Heart right ventricle (tissue), 16 donors: ENCODE measurements around the gene GPR68. TPM values are rescaled to one million over a fixed set of nuclear protein-coding genes. Genes with fewer than 3 reads are reported as not detected.

Experiments used
- ATAC-seq, 8 donors: fragments of 200-7000 bp; cut with Tn5 transposase; one replicate each; pipeline ENCODE4 v1.9.1; 2020; ENCODE audit warnings: mild to moderate bottlenecking in 8 of 8, moderate library complexity in 8 of 8, moderate number of reproducible peaks in 1 of 8
- DNase-seq, 2 donors: peaks; one replicate each; pipeline ENCODE4 v3.0.0-alpha.2; 2020
- H3K27ac ChIP-seq, 10 donors: fragments of 200-600 bp; sonication (generic) in 2 of 10; one replicate each; pipeline versions ENCODE4 v1.5.0 to v1.8.0; 2020 to 2022; ENCODE audit warnings: mild to moderate bottlenecking in 3 of 10
- H3K27me3 ChIP-seq, 7 donors: fragments of 200-600 bp; one replicate each; pipeline ENCODE4 v1.8.0; 2021 to 2022; ENCODE audit warnings: mild to moderate bottlenecking in 2 of 7
- H3K36me3 ChIP-seq, 9 donors: fragments of 200-600 bp; sonication (generic) in 1 of 9; one replicate each; pipeline versions ENCODE4 v1.5.0 to v1.8.0; 2020 to 2022; ENCODE audit warnings: mild to moderate bottlenecking in 2 of 9
- H3K4me1 ChIP-seq, 9 donors: fragments of 200-600 bp; sonication (generic) in 1 of 9; one replicate each; pipeline versions ENCODE4 v1.5.0 to v1.8.0; 2020 to 2022; ENCODE audit warnings: mild to moderate bottlenecking in 4 of 9
- H3K4me3 ChIP-seq, 10 donors: fragments of 200-600 bp; sonication (generic) in 2 of 10; one replicate each; pipeline versions ENCODE4 v1.5.0 to v1.8.0; 2020 to 2022; ENCODE audit warnings: mild to moderate bottlenecking in 7 of 10, moderate library complexity in 2 of 10
- H3K9me3 ChIP-seq, 11 donors: fragments of 200-600 bp in 10 of 11; sonication (generic) in 2 of 11; one replicate each; pipeline versions ENCODE4 v1.5.0 to v1.8.0; 2013 to 2022; ENCODE audit warnings: mild to moderate bottlenecking in 2 of 11, control low read depth in 1 of 11, moderate library complexity in 1 of 11
- WGBS, 2 donors: extraction: QIAGEN DNeasy Blood & Tissue Kit; methylation state at CpG; one replicate each; pipeline ENCODE4 v1.1.7; 2013; ENCODE audit warnings: inconsistent platforms in 1 of 2; 5-methylcytosine and 5-hydroxymethylcytosine counted together
- intact Hi-C, 10 donors: fragments of 100-400 bp; cut with DNase I; formaldehyde crosslinking; loops; one replicate each; pipeline versions ENCODE4 v1.11.1 to v1.14.2; 2022
- polyA plus RNA-seq, 2 donors: library from polyadenylated mRNA; stranded (reverse); fragments of 200-250 nt; gene quantifications; one replicate each; pipeline ENCODE4 v1.2.3, GENCODE V29; 2013
- total RNA-seq, 10 donors: library from RNA; stranded (reverse); fragmentation: NEBNext Ultra II Directional in 3 of 10; extraction: Animal tissue kit (Norgen Biotek cat#: 25700) in 3 of 10; gene quantifications; one replicate each; pipeline versions ENCODE4 v1.2.1 to v1.2.4, GENCODE V29; 2021 to 2023
- TF ChIP-seq, protein P1 (sequence below), 9 donors: fragments of 200-600 bp; sonication (generic) in 2 of 9; IDR thresholded peaks; one replicate each; pipeline versions ENCODE4 v1.5.0 to v1.8.0; 2021 to 2022; ENCODE audit warnings: antibody characterized with exemption in 9 of 9, mild to moderate bottlenecking in 5 of 9, moderate library complexity in 1 of 9
- donor health status: Arrhythmogenic right ventricular cardiomyopathy.
- donor health status: ischemic (EF 13 %, LVEDD 7.1; RV severe dilation, severe dysfunction).
- donor health status: healthy with polysubstance abuse.
- donor health status: DM: no; HTN: yes; CAD: no.
- donor health status: DM: no; HTN: no; CAD: no.
- donor health status: ischemic (EF 25% LVEDD 6.9; RV normal size, moderate dysfunction).
- donor health status: ischemic (EF 25% LVEDD 5.7; RV mildly dilated, moderate dysfunction).
- donor health status: healthy.
- donor health status: DM: yes; HTN: yes; CAD: no.
- donor health status: Ischemic cardiomyopathy.
- donor health status: ischemic (EF 35%, LVEDD 5.7; RV mildly dilated, moderate dysfunction).
- donor health status: nonischemic (EF 11% LVEDD 7.7; RV severe dilation, severe dysfunction).
- donor health status: DM: yes; HTN: yes; CAD: no.
- donor health status: PGD.
- donor health status: ischemic (EF 29% LVEDD 5.4; RV normal size, mild dysfunction).
- donor health status: nonischemic (EF 23%, LVEDD 6.1; RV moderate dilation, normal function).

Gene GPR68
- total and polyA plus RNA-seq, 12 donors: 0.13 to 2.4 (median 0.29) TPM

GRCh38 chr14:91261115-91261514 lies 16.6 kb upstream of the GPR68 start:
- ATAC-seq (no peak), DNase-seq (no peak)
- Histone ChIP-seq H3K9me3 (peaks cover 0 to 6% (median 0%) of the 10 kb centered on the region in 11 donors), H3K27me3 (peaks cover 0 to 24% (median 8%) of the 10 kb centered on the region in 7 donors), H3K27ac (no peak overlapping the region), H3K36me3 (no peaks in the 10 kb centered on the region), H3K4me1 (peaks cover 4 to 31% (median 17%) of the 10 kb centered on the region in 9 donors), H3K4me3 (no peak overlapping the region)
- 86 to 93% methylated on average over 5 of the region's 5 CpGs for WGBS, 2 donors
- TF ChIP-seq, protein P1, sequence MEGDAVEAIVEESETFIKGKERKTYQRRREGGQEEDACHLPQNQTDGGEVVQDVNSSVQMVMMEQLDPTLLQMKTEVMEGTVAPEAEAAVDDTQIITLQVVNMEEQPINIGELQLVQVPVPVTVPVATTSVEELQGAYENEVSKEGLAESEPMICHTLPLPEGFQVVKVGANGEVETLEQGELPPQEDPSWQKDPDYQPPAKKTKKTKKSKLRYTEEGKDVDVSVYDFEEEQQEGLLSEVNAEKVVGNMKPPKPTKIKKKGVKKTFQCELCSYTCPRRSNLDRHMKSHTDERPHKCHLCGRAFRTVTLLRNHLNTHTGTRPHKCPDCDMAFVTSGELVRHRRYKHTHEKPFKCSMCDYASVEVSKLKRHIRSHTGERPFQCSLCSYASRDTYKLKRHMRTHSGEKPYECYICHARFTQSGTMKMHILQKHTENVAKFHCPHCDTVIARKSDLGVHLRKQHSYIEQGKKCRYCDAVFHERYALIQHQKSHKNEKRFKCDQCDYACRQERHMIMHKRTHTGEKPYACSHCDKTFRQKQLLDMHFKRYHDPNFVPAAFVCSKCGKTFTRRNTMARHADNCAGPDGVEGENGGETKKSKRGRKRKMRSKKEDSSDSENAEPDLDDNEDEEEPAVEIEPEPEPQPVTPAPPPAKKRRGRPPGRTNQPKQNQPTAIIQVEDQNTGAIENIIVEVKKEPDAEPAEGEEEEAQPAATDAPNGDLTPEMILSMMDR (IDR thresholded peaks at IDR 0.05): no peak
- intact Hi-C loops: no loop called here

GRCh38 chr14:91258876-91259275 lies 14.4 kb upstream of the GPR68 start:
- ATAC-seq (no peak), DNase-seq (no peak)
- Histone ChIP-seq H3K4me1 (peaks cover 2 to 37% (median 20%) of the 10 kb centered on the region in 9 donors), H3K36me3 (no peaks in the 10 kb centered on the region), H3K27me3 (peaks cover 0 to 19% (median 6%) of the 10 kb centered on the region in 7 donors), H3K9me3 (peaks cover 0 to 6% (median 0%) of the 10 kb centered on the region in 11 donors), H3K27ac (peak overlapping the region in 2 of 10 donors; percentile 51 to 84), H3K4me3 (no peak overlapping the region)
- WGBS, 2 donors: 94 to 96% methylated on average over 3 of the region's 3 CpGs
- TF ChIP-seq, protein P1 (IDR thresholded peaks at IDR 0.05): no peak
- intact Hi-C loops: no loop called here

DNA sequence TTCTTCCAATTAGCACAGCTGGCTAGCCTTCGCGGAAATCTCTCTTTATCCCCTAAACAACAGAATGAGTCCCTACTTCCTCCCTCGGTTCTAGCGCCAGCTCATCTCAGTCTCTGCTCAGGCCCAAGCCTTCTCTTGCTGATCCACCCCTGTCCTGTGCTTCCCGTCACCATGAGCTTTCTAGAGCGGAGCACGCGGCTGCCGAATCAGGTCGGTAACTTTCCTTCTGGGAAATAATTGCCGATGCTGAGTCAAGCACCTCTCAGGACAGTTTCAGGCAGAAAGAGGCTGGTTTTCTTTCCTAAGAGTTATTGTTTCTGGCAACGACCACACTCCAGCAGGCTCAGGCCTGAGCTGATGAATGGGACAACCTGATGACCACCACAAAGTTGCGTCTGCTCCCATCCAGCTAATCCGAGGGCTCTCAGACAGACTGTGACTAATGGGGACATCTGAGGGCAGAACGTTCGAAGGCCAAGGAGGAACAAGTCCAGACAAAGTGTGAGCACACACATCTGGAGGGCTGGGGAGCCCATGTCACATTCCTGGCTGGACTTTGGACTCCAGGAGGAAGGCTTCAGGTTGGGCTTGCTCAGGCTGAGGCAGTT lies 13.6 kb upstream of the GPR68 start:
- 63 to 64% methylated on average over 16 of the region's 16 CpGs for WGBS, 2 donors
- H3K4me1 ChIP-seq: peaks cover 4 to 40% (median 20%) of the 10 kb centered on the region in 9 donors
- no peak overlapping the region for H3K4me3 ChIP-seq
- intact Hi-C loops: no loop called here
- DNase-seq: no peak
- no peaks in the 10 kb centered on the region for H3K36me3 ChIP-seq
- ATAC-seq: peak; percentile 13 to 83 (median 69)
- peaks cover 0 to 17% (median under 1%) of the 10 kb centered on the region in 7 donors for H3K27me3 ChIP-seq
- peaks cover 0 to 6% (median 0%) of the 10 kb centered on the region in 11 donors for H3K9me3 ChIP-seq
- H3K27ac ChIP-seq: peak overlapping the region in 8 of 10 donors; percentile 28 to 84 (median 52)
- TF ChIP-seq, protein P1 (IDR thresholded peaks at IDR 0.05): no peak

DNA sequence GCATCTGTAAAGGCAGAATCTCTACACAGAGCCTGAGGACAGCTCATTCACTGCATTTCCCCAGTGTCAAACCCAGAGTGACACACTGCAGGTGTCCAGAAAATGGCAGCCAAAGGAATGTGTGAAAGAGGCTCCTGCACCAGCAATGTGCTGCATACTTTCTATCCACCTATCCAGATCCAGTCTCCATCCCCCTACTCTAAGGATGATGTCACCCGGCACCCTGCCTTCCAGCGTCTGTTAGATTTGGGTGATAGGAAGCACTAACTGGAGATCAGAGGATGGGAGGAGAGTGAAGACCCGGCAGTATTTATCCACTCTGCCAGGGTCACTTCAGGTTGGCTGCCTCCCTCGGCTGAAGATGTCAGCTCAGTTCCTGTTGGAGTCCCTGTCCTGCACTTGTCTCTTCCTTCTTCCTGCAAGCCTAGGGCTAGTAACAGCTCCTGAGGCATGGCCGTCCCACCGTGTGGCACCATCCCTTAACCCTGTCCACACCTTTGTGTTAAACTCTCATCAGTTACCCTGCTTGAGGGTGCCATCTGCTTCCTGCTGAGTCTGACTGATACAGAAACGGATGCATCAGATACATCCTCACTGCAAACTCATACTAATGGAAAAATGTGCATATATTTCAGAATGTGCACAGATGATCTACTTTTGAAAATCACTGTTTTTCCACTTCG lies 13.0 kb upstream of the GPR68 start:
- no peak for DNase-seq
- peaks cover 0 to 21% (median 3%) of the 10 kb centered on the region in 7 donors for H3K27me3 ChIP-seq
- H3K36me3 ChIP-seq: no peaks in the 10 kb centered on the region
- H3K4me1 ChIP-seq: peaks cover 9 to 47% (median 25%) of the 10 kb centered on the region in 9 donors
- peaks cover 0 to 6% (median 0%) of the 10 kb centered on the region in 11 donors for H3K9me3 ChIP-seq
- ATAC-seq: peak in 1 of 8 donors; percentile 1
- H3K4me3 ChIP-seq: no peak overlapping the region
- intact Hi-C loops: no loop called here
- TF ChIP-seq, protein P1 (IDR thresholded peaks at IDR 0.05): no peak
- H3K27ac ChIP-seq: peak overlapping the region in 8 of 10 donors; percentile 28 to 84 (median 52)
- 34% methylated on average over 8 of the region's 8 CpGs for WGBS, 2 donors
